ENCODE results near the gene EHD4.

Gene EHD4

DNA sequence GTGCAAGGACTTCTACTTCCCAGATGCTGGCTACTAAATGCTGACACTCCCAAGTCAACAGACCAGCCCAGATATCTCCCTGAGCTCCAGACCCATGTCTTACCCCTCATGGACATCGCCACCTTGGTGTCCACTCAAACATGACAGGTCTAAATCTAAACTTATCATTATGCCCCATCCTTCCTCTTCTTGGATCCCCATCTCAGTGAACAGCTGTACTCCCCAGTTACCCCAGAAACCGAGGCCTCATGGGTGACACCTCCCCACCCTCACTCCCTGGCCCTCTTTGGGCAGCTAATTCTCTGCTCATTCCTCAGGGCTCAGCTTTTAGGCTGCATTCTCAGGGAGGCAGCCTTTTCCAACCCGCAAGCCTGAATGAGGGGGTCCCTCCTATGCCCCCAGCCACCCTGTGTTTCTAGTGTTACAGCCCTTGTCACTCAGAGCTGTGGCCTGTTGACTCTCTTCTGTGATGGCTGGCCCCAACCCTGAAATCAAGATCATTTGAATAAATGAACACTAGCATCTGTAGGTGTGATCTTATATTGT, 5.4 kb downstream of the EHD4 start:
- Histone ChIP-seq H3K27me3 (ENCODE audit: control insufficient read depth, insufficient read depth, low read length) (no peaks in the 10 kb centered on the region), H3K27ac (ENCODE audit: low read depth, low read length) (no peak overlapping the region), H3K36me3 (ENCODE audit: control insufficient read depth, insufficient read depth, low read length) (0 out of 2 replicates have a peak, but pooled peaks cover 6% of the 10 kb centered on the region), H3K4me3 (ENCODE audit: low read depth, low read length) (no peak overlapping the region), H3K9ac (ENCODE audit: low read depth, low read length) (no peak overlapping the region), H3K9me3 (ENCODE audit: control insufficient read depth, insufficient read depth, low read length) (no peaks in the 10 kb centered on the region), H3K4me1 (ENCODE audit: control insufficient read depth, insufficient read depth, low read length) (peaks cover 20% of the 10 kb centered on the region)

DNA sequence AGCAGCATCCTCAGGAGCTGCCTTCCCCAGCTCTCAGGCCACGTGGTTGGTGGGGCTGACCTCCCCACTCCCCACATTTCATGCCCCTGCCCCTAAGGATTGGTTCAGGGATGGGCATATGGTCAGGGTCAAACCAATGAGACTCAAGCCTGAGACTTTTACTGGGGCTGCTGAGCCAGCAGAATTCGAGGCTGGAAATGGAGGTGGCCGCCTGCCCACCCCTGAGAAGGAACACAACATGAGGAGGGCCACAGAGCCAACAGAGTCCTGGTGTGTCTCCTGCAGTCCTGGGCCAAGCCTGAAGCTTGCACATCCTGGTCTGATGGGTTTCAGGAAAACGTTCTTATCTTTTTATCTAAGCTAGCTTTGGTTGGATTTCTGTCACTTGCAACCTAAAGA, 5.9 kb downstream of the EHD4 start:
- H3K4me3 ChIP-seq (ENCODE audit: low read depth, low read length), result no peak overlapping the region
- no peak overlapping the region for H3K27ac ChIP-seq (ENCODE audit: low read depth, low read length)
- H3K36me3 ChIP-seq (ENCODE audit: control insufficient read depth, insufficient read depth, low read length), result 0 out of 2 replicates have a peak, but pooled peaks cover 6% of the 10 kb centered on the region
- H3K4me1 ChIP-seq (ENCODE audit: control insufficient read depth, insufficient read depth, low read length), result peaks cover 20% of the 10 kb centered on the region
- H3K9ac ChIP-seq (ENCODE audit: low read depth, low read length), result no peak overlapping the region
- H3K9me3 ChIP-seq (ENCODE audit: control insufficient read depth, insufficient read depth, low read length), result no peaks in the 10 kb centered on the region
- H3K27me3 ChIP-seq (ENCODE audit: control insufficient read depth, insufficient read depth, low read length), result no peaks in the 10 kb centered on the region

DNA sequence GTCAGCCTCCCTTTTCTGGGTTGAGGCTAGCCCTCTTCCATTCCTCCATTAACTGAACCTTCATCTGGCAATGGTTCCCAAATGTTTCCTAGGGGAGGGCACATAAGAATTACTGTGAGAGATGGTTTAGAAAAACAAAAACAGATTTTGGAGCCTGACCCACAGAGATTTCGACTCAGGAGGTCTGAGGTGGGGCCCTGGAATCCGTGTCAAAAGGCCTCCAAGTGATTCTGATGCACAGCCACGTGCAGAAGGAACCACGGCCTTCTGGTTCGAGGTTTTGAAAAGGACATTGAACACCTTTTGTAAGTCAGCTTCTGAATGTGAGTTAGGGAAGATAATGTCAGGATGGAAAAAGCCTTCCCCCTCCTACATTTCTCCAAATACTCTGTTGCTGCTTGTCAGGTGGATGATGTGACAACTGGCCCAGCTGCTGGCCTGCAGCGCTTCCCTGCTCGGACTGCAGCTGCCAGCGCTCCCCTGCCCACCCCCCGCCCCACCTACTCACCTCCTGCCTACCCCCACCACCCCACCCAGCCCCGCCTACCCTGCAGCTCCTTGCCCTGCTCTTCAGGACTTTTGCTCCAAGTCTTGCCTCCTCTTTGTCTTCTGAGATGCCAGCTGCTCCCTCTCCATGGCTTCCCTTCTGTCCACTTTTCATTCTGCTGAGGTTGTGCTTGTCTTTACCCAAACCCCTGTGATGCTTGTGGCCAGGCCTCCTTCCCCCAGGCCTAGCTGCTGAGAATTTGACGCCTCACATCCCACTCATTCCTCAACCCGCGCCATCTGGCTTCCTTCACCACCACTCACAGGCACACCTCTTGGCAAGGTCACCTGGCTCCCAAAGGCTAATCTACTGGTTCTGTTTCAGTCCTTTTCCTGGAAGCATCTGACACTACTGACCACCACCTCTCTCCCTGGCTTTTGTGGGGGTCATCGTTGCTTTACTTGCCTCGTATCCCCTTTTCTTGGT, 6.6 kb downstream of the EHD4 start:
- peaks cover 13% of the 10 kb centered on the region for H3K4me1 ChIP-seq (ENCODE audit: control insufficient read depth, insufficient read depth, low read length)
- H3K27ac ChIP-seq (ENCODE audit: low read depth, low read length), result no peak overlapping the region
- no peaks in the 10 kb centered on the region for H3K27me3 ChIP-seq (ENCODE audit: control insufficient read depth, insufficient read depth, low read length)
- H3K9ac ChIP-seq (ENCODE audit: low read depth, low read length), result no peak overlapping the region
- H3K9me3 ChIP-seq (ENCODE audit: control insufficient read depth, insufficient read depth, low read length), result no peaks in the 10 kb centered on the region
- H3K36me3 ChIP-seq (ENCODE audit: control insufficient read depth, insufficient read depth, low read length), result 0 out of 2 replicates have a peak, but pooled peaks cover 6% of the 10 kb centered on the region
- no peak overlapping the region for H3K4me3 ChIP-seq (ENCODE audit: low read depth, low read length)

DNA sequence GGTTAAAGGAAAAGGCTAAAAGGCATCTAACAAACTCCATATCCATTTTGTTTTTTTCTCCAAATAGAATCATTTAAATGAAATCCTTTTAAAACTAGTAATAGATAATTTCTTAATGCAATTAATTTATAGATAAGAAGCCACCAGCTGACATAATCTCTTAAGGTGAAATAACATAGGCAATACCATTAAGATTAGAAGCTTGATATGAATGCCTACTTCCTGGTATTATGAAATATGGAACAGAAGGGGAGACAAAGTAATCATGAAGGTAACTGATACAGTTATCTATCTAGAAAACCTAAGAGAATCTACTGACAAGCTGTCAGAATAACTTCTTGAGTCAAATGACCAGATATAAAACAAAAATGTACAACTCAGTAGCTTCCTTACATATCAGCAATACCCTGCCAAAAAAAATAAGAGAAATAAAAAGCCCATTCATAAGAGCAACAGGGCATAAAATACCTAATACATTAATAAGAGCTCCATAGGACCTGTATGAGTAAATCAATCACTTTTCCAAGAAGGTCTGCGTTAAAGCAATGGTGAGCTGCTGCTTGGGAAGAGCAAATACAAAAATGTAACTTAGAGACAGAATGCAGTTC, 10.7 kb downstream of the EHD4 start:
- H3K4me3 ChIP-seq (ENCODE audit: low read depth, low read length), result no peak overlapping the region
- 0 out of 2 replicates have a peak, but pooled peaks cover 6% of the 10 kb centered on the region for H3K36me3 ChIP-seq (ENCODE audit: control insufficient read depth, insufficient read depth, low read length)
- no peak overlapping the region for H3K9ac ChIP-seq (ENCODE audit: low read depth, low read length)
- H3K27me3 ChIP-seq (ENCODE audit: control insufficient read depth, insufficient read depth, low read length), result no peaks in the 10 kb centered on the region
- H3K9me3 ChIP-seq (ENCODE audit: control insufficient read depth, insufficient read depth, low read length), result no peaks in the 10 kb centered on the region
- H3K27ac ChIP-seq (ENCODE audit: low read depth, low read length), result no peak overlapping the region
- H3K4me1 ChIP-seq (ENCODE audit: control insufficient read depth, insufficient read depth, low read length), result no peaks in the 10 kb centered on the region

DNA sequence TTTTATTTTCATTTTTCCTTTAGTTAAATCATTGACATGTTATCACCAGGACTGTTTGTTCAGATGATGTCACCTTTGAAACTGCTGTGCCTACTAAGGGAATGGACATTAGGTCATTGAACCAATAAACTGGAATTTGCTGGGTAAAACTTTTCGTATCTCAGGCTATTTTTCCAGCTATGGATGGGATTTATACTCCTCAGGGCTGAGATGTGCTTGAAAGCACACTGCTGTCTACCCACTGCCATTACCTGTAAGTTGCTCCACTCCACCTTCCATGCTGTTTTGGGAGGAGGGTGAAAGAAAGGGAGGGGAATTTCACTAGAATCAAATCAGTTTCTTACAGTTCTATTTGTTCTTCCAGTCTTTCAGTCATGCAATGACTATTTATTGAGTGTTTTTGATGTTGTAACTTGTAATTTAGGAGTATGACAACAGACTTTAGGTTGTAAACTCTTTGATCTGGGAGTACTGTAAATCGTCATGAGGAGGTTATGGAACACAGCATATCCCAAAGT, 11.3 kb downstream of the EHD4 start:
- H3K4me3 ChIP-seq (ENCODE audit: low read depth, low read length), result no peak overlapping the region
- H3K36me3 ChIP-seq (ENCODE audit: control insufficient read depth, insufficient read depth, low read length), result 0 out of 2 replicates have a peak, but pooled peaks cover 6% of the 10 kb centered on the region
- no peak overlapping the region for H3K27ac ChIP-seq (ENCODE audit: low read depth, low read length)

DNA sequence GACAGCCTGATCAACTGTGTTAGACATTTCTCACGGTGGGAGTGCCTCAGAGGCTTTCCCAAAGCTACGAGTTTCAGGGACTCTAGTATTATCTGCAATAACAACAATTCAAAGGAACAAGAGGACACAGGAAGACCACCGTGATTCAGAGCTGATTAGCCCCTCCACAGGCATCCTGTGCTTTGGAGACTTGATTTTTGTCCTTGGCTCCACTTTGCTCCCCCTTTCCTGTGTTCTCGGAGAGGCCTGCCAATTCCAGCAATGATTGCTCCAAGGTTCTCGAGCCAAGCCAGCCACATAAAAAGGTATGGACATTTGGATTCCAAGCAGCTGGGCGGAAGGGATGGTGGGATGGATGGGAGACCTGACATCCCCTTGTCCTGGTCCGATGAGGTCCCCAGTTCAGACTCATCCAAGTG, 14.3 kb downstream of the EHD4 start:
- Histone ChIP-seq H3K36me3 (ENCODE audit: control insufficient read depth, insufficient read depth, low read length) (peaks cover 12% of the 10 kb centered on the region), H3K9ac (ENCODE audit: low read depth, low read length) (no peak overlapping the region), H3K9me3 (ENCODE audit: control insufficient read depth, insufficient read depth, low read length) (no peaks in the 10 kb centered on the region), H3K4me1 (ENCODE audit: control insufficient read depth, insufficient read depth, low read length) (no peaks in the 10 kb centered on the region), H3K27ac (ENCODE audit: low read depth, low read length) (no peak overlapping the region), H3K27me3 (ENCODE audit: control insufficient read depth, insufficient read depth, low read length) (no peaks in the 10 kb centered on the region), H3K4me3 (ENCODE audit: low read depth, low read length) (no peak overlapping the region)

More for the DNA sequence above, 11.3 kb downstream of the EHD4 start:
- H3K4me1 ChIP-seq (ENCODE audit: control insufficient read depth, insufficient read depth, low read length), result no peaks in the 10 kb centered on the region
- H3K9me3 ChIP-seq (ENCODE audit: control insufficient read depth, insufficient read depth, low read length), result no peaks in the 10 kb centered on the region
- no peak overlapping the region for H3K9ac ChIP-seq (ENCODE audit: low read depth, low read length)
- H3K27me3 ChIP-seq (ENCODE audit: control insufficient read depth, insufficient read depth, low read length), result no peaks in the 10 kb centered on the region

DNA sequence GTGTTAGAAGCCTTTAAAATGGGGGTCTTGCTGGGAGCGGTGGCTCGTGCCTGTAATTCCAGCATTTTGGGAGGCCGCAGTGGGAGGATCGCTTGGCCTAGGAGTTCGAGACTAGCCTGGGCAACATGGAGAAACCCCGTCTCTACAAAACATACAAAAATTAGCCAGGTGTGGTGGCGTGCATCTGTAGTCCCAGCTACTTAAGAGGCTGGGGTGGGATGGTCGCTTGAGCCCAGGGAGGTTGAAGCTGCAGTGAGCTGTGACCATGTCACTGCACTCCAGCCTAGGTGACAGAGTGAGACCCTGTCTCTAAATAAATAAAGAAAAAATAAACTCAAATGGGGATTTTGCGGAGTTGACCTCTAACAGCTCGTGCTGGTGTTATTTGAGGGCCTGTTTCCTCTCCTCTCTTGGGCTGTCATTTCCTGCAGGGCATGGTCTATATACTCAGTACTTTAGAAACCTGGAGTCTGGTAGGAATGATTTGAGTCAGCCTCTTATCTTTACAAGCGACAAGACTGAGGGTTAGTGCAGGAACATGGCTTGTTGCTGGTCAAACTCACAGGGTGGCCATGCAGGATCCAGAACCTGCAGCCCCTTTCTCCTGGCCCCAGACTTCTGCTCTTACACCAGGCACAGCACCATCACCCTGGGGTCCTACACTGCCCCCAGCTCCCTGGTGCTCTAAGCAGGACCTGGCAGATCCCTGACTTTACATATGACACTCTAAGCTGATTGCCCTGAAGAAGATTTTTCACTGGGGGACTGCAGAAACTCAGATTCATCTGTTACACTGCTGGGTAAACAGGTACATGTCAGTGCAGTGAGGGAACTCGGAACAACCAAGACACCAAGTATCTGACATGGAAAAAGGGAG, 15.1 kb downstream of the EHD4 start:
- Histone ChIP-seq H3K27ac (ENCODE audit: low read depth, low read length) (no peak overlapping the region), H3K9me3 (ENCODE audit: control insufficient read depth, insufficient read depth, low read length) (no peaks in the 10 kb centered on the region), H3K27me3 (ENCODE audit: control insufficient read depth, insufficient read depth, low read length) (no peaks in the 10 kb centered on the region), H3K9ac (ENCODE audit: low read depth, low read length) (no peak overlapping the region), H3K4me1 (ENCODE audit: control insufficient read depth, insufficient read depth, low read length) (no peaks in the 10 kb centered on the region), H3K36me3 (ENCODE audit: control insufficient read depth, insufficient read depth, low read length) (peaks cover 19% of the 10 kb centered on the region), H3K4me3 (ENCODE audit: low read depth, low read length) (no peak overlapping the region)

DNA sequence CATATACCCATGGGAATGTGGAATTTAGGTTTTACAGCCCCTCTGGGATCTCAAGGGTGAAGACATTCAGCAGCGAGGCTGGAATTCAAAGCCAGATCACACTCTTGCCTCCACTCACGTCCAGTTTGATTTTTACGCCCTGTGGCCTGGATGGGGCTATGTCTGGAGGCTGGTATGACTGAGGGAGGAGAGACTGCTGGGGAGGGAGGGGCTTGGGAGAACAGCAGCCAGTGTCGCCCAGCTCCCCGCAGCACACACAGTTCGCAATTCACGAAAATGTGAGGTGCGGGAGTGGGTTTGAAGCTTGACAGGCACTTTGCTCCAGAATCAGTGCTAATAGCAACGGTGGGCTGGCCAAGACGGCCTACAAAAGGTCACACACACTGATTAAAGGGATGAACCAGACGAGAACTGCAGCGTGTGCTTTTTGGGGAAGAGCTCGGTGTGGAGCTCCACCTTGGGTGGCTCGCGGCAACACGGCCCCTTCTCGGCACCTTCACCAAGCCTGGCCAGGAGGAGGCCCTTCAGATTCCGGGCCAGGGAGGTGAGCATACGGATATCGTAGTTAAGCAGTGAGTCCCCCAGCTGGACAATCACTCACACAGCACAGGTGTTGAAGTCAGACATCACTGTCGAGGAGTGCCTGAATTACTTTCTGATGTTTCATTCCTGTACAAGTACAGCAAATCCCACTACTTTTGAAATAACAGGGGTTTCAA, 16.4 kb downstream of the EHD4 start:
- H3K27me3 ChIP-seq (ENCODE audit: control insufficient read depth, insufficient read depth, low read length), result no peaks in the 10 kb centered on the region
- H3K9ac ChIP-seq (ENCODE audit: low read depth, low read length), result no peak overlapping the region
- no peaks in the 10 kb centered on the region for H3K9me3 ChIP-seq (ENCODE audit: control insufficient read depth, insufficient read depth, low read length)
- no peak overlapping the region for H3K4me3 ChIP-seq (ENCODE audit: low read depth, low read length)
- no peak overlapping the region for H3K27ac ChIP-seq (ENCODE audit: low read depth, low read length)
- H3K36me3 ChIP-seq (ENCODE audit: control insufficient read depth, insufficient read depth, low read length), result peaks cover 31% of the 10 kb centered on the region
- H3K4me1 ChIP-seq (ENCODE audit: control insufficient read depth, insufficient read depth, low read length), result no peaks in the 10 kb centered on the region

DNA sequence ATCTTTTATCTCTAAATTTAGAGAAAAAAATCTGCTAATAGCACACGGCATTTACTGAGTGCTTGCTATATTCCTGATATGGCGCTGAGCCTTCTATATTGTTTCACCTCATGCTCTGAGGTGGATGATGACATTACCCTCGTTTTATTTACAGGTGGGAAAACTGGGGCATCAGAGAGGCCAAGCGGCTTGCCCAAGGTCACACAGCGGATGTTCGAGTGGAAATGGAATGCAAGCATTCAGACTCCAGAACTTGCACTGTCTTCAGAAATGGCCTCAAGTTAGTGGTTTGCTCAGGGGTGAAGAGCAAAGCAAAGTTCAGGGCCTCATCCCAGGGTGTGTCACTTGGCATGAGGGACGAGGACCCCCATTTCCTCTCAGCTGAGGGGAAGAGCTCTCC, 17.3 kb downstream of the EHD4 start:
- Histone ChIP-seq H3K27me3 (ENCODE audit: control insufficient read depth, insufficient read depth, low read length) (no peaks in the 10 kb centered on the region), H3K27ac (ENCODE audit: low read depth, low read length) (no peak overlapping the region), H3K36me3 (ENCODE audit: control insufficient read depth, insufficient read depth, low read length) (peaks cover 37% of the 10 kb centered on the region), H3K9ac (ENCODE audit: low read depth, low read length) (no peak overlapping the region), H3K4me3 (ENCODE audit: low read depth, low read length) (no peak overlapping the region), H3K9me3 (ENCODE audit: control insufficient read depth, insufficient read depth, low read length) (no peaks in the 10 kb centered on the region), H3K4me1 (ENCODE audit: control insufficient read depth, insufficient read depth, low read length) (peaks cover 5% of the 10 kb centered on the region; the same call in 1 of the 2 replicates)

DNA sequence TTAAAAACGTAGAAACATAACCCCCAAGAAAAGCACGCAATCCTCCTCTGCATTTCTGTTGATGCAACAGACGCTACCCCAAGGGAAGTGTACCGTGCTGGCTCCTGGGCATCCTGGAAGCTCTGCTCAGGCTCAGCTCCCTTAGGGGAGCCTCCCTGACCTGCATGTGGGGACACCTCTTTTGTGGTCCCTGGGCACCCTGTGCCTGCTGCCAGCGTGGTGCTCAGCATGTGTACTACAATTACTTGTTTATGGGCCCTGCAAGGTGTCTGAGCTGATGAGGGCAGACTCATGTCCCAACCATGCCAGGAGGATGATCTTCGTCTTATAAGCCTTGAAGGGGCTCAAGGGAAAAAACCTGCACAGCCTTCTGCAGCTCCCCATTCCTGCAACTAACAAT, 18.3 kb downstream of the EHD4 start:
- Histone ChIP-seq H3K27ac (ENCODE audit: low read depth, low read length) (no peak overlapping the region), H3K9me3 (ENCODE audit: control insufficient read depth, insufficient read depth, low read length) (no peaks in the 10 kb centered on the region), H3K4me3 (ENCODE audit: low read depth, low read length) (no peak overlapping the region), H3K36me3 (ENCODE audit: control insufficient read depth, insufficient read depth, low read length) (peaks cover 37% of the 10 kb centered on the region), H3K27me3 (ENCODE audit: control insufficient read depth, insufficient read depth, low read length) (no peaks in the 10 kb centered on the region), H3K9ac (ENCODE audit: low read depth, low read length) (no peak overlapping the region), H3K4me1 (ENCODE audit: control insufficient read depth, insufficient read depth, low read length) (peaks cover 9% of the 10 kb centered on the region; the same call in 1 of the 2 replicates)
